Stimulated activated CD4-positive, alpha-beta T cell treated with anti-CD3 and anti-CD28 coated beads, TNF-alpha, amount 100 ng/mL, for 4 hours (primary cell): ENCODE results near the gene NKX1-1.

ENCODE experiments used
- DNase-seq, 3 experiments: peaks; one replicate each; pipeline ENCODE4 v3.0.0-alpha.2; 2020; ENCODE audit warnings: low read depth in 3 of 3

The NKX1-1 gene

DNA sequence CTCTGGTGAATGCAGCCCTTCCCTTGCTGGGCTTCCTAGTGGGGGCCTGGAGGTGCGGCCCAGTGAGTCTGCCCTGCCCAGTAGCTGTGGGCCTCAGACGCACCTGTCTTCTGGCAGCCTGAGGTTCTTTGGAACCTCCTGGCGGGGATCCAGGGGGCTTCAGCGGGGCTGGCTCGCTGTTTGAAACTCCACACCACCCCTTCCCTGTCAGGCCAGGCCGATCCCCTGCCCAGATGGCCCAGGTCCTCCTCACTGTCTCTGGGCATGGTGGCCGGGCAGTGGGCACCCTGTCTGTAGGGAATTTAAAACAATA is 10.7 kb upstream of the NKX1-1 start:
- DNase-seq: no peak

GRCh38 chr4:1416051-1416947 is 10.1 kb upstream of the NKX1-1 start:
- no peak for DNase-seq

- DNase-seq: no peak
Observed at GRCh38 chr4:1415681-1415981, 9.4 kb upstream of the NKX1-1 start.

DNA sequence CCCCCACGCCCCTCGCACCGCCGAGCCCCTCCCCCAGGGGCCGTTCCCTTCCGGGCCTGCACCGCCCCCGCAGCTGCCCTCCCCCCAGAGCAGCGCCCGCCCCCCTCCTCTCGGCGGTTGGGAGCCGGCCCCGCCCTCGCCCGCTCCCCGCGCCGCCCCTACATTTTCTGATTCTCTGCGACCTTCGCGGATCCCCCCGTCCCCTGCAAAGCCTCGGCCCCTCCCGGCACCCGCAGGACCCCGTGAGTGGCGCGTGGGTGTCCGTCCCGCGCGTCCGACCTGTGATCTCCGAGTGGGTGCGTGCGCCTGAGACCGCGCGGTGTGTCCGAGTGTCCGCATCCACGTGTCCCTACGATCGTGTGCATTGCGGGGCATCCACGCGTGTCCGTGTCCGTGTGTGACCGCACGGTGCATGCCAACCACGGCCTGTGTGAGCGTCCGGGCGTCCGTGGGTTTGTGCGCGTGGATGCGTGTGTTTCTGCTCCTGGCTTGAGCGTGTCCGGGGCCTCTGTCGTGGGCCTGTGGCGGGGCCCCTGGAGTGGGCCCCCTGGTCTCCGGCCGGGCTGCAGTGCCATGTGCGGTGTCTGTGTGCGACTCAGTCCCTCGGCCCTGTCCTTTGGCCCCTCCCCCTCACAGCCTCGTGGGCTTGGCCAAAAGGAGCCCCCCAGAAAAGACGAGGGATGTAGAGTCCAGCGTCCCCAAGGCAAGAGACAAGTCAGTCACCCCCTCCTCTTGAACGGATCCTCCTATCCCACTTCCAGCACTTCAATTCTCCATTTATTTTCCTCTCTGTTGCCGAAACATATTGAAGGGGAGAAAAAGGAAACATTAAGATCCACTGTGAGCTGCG is 8.8 kb upstream of the NKX1-1 start:
- DNase-seq: no peak

DNA sequence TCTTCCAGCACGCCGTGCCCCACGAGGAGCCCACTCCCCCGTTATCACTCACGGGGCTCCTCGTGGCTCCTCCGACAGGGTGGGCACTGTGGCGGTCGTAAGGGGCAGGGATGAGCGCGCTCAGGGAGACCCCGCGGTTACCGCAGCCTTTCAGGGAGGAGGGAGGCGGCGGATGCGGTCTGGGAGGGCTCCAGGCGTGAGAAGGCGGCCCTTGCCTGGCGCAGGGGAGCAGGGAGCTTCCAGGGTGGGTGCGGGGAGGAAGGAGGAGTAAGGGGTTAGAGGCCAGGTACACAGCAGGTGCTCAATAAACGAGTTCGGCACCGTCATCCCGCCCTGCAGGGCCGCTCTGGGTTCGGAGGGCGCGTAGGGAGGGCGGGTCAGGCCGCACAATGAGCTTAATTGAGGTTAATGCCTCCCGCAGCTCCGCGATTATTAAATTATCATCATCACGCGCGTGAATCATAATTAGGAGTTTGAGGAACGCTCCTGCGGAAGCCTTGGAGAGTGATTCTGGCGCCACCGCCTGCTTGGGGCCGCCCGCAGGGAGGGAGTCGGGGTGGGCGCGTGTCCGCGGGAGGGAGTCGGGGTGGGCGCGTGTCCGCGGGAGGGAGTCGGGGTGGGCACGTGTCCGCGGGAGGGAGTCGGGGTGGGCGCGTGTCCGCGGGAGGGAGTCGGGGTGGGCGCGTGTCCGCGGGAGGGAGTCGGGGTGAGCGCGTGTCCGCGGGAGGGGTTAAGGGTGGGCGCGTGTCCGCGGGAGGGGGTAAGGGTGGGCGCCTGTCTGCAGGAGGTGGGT is 7.6 kb upstream of the NKX1-1 start:
- no peak for DNase-seq

DNA sequence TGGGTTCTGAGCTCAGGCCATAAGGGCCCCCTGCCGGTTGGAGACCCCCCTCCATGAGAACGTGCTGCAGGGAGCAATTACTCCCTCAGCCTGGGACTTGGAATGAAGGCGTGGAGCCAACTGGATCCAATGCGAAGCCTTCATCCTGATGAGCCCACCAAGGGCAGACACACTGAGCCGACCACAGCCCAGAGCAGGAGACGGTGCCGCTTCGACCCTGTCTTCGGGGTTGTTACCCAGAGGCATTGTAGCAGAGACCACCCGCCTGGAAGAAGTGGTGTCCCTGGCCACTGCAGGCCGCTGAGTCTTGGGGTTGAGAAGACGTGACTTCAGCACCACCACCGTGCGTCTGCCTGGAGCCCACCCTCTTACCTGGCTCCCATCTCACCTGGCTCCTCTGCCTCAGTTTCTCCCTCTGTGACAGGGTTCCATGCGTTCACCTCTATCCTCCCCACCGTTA is 7.0 kb upstream of the NKX1-1 start:
- DNase-seq: no peak

GRCh38 chr4:1412376-1413203 is 6.3 kb upstream of the NKX1-1 start:
- no peak for DNase-seq

DNA sequence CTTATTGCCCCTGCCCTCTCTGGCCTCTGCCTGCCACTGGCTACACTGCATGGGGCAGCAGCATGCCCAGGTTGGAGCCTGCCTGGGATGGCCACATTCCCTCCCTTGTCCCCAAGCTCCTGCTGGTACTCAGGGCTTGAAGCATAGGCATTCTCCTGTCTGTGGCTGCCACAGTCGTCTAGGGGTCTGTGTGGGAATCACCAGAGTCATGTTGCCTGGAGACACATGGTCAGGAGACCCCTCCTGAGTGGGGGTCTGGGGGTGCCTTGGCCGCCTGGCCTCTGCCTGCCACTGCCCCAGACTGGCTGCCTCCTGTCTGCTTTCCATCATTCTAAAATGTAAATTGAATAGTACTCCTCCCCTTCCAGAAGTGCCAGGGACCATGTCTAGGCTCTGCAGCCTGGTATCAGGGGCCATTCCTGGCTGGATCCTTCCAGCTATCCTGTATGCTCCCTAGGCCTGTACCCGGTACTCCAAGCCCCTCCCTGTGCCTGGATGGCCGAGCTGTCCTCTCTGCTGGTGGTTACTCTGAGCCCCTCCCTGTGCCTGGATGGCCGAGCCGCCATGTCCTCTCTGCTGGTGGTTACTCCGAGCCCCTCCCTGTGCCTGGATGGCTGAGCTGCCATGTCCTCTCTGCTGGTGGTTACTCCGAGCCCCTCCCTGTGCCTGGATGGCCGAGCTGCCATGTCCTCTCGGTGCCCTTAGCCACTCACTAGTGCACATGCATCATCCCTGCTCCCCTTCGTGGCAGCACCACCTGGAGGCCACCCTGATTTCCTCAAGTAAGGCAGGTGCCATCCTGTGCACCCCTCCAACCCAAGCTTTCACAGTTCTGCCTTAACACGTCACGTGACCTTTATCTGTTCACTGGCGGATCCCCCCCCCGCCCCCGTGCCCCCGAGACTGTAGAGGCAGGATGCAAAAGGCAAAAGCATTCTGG is 5.5 kb upstream of the NKX1-1 start:
- no peak for DNase-seq

DNA sequence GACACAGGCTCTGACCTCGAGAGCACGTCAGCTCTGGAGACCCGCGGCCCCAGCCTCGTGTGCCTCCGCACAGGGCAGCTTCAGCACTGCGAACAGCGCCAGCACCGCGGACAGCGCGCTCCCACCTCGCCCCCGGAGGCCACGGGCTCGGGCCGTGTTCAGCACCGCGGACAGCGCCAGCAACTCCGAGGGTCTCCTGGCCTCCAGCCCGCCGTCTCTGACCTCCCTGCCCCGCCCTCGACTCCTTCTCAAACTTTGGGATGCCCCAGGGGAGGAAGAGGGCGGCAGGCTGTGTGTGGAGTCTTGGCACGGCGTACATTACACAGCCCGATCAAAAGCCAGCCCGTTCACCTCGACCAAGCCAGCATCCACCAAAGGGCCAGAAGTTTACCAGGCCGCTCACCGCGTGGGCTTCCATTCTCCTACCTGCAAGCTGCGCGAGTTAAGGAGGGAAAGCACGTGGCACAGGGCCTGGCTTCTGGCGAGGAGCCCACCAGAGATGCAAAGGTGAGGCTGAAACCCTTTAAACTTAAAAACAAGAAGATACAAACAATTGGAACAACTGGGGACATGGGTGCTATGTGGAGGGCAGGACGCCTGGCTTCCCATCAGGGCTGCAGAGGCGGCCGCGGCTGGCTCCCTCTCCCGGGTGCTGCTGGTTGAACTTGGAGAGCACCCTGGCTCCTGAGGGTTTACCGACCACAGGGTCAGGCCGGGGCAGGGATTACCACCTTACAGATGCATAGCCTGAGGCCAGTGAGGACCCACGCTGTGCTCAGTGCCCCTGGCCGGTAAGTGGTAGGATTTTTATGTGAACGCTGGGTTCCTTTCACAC is 4.5 kb upstream of the NKX1-1 start:
- no peak for DNase-seq

DNA sequence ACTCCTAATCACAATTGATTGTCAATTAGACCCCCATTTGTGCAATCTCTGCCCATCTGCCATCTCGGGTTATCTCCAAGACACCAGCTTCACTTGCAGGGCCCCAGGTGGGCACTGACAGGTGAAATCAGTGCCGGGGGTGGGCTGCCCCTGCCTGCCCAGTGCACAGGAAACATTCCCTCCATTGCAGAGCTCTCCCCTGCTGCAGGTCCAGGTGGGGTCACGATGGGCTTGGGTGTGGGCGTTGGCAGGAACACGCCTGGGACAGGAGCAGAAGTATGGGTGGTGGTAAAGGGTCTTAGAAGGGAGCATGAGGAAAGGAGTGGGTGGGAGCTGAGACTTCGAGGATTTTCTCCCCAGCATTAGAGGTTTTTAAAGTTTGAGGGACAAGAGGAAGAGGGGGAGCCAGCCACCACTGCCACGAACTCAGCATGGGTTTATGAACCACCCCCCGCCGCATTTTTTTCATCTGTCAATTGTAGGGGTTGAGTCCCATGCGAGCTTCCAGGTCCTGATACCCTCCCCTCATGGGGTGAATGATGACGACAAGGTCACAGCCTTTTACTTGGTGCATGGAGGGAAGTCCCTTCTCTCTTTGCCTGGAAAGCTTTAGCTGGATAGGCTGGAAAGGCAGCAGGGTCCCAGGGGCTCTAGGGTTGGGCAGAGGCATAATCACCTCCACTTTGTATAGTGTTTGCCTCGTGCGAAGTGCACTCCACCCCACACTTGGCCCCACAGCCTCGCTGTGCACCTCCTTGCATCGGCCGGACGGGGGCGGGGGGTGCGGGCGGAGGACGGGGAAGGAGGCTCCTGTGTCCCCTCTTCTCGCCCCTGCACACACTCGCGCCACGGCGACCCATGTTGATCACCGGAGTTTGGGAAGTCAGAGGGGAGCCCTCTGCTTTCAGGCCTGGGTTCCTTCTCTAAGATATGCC is 3.5 kb upstream of the NKX1-1 start:
- no peak for DNase-seq

GRCh38 chr4:1409079-1409478 is 2.8 kb upstream of the NKX1-1 start:
- no peak for DNase-seq

DNA sequence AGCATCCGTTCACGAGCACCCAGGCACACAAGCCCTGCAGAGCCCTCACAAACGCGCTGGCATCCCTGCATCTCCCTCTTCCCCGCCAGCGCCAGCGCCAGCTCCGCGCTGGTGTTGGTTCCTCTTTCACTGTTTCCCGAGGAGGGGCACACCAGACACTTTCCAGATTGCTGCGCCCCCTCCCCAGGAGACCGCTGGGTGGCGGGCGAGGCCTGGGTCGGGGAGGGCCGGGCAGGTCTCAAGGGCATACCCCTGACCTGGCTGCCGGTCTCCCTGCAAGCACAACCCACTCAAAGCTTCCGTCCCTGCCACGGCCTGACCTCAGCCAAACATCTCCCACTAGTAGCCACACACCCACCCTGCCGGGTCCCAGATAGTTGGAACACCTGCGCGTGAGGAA is 2.2 kb upstream of the NKX1-1 start:
- no peak for DNase-seq

GRCh38 chr4:1407657-1408333 is 1.6 kb upstream of the NKX1-1 start:
- no peak for DNase-seq

GRCh38 chr4:1406981-1407656 is 877 bp upstream of the NKX1-1 start:
- no peak for DNase-seq

GRCh38 chr4:1405636-1406393 is 427 bp downstream of the NKX1-1 start:
- no peak for DNase-seq

GRCh38 chr4:1405254-1405635 is 997 bp downstream of the NKX1-1 start:
- DNase-seq: no peak
